HepG2 (cell line): ENCODE measurements around the gene EXOC7. TPM values are rescaled to one million over a fixed set of nuclear protein-coding genes. Genes with fewer than 3 reads are reported as not detected.

ENCODE experiments used
- CEBPB ChIP-seq: IDR thresholded peaks from 2 replicates; pipeline ENCODE4 v1.6.1; 2011; ENCODE audit warnings: low read depth, low read length, improper control_type of control experiment, borderline replicate concordance
- HBP1 ChIP-seq: IDR thresholded peaks from 2 replicates; pipeline ENCODE4 v1.6.1; 2016; ENCODE audit warnings: low read depth, control low read depth
- RORA ChIP-seq: sonication (generic); formaldehyde crosslinking; IDR thresholded peaks from 2 replicates; pipeline ENCODE4 v1.5.0; 2020; ENCODE audit warnings: mild to moderate bottlenecking, missing genetic modification reagents, moderate library complexity
- SRSF9 ChIP-seq: fragments of 200-400 bp; formaldehyde crosslinking; IDR thresholded peaks from 2 replicates; pipeline ENCODE4 v1.6.1; 2018; ENCODE audit warnings: borderline replicate concordance, mild to moderate bottlenecking, low read depth, low read length; ENCODE audit not compliant: insufficient read depth, poor library complexity, severe bottlenecking
- ZBTB43 ChIP-seq: sonication (generic); formaldehyde crosslinking; conservative IDR thresholded peaks from 2 replicates; pipeline ENCODE4 v1.4.0; 2020; ENCODE audit warnings: missing genetic modification reagents
- ZNF407 ChIP-seq: sonication (generic); formaldehyde crosslinking; IDR thresholded peaks from one replicate; pipeline ENCODE4 v1.5.1; 2020; ENCODE audit warnings: mild to moderate bottlenecking, missing genetic modification reagents; ENCODE audit errors: not compliant biosample characterization
- polyA plus RNA-seq, 8 experiments: library from polyadenylated mRNA; depleted of rRNA in 3 of 8; stranded (reverse) in 7 of 8; unstranded in 1 of 8; fragments of >200 nt; fragmentation: Illumina TruSeq in 4 of 8; extraction: Trizol in 4 of 8; gene quantifications; 2 replicates each; pipeline versions ENCODE4 v1.2.1 to v1.2.3, GENCODE V29; 2011 to 2016; ENCODE audit warnings: low read depth in 4 of 8, missing spikeins in 1 of 8, mixed read lengths in 1 of 8; ENCODE audit not compliant: insufficient read depth in 1 of 8
- total RNA-seq, 5 experiments: library from RNA; depleted of rRNA; stranded (reverse); fragments of >200 nt; fragmentation: Illumina TruSeq; extraction: Trizol; gene quantifications; 2 replicates each; pipeline ENCODE4 v1.2.3, GENCODE V29; 2016; ENCODE audit warnings: low read depth in 1 of 5

The EXOC7 gene
- total and polyA plus RNA-seq, 2 of the 13 experiments (the other 11 are each of a cell fraction or from before 2014, with no cell fraction given), result 86.9 to 116 TPM

GRCh38 chr17:76072148-76072858 lies 31.3 kb downstream of the EXOC7 start, which contains the start of gene SRP68 (continued):
- TF ChIP-seq CEBPB (no peak), ZBTB43 (CRISPR knock-in tag) (0 out of 2 replicates have a peak, but pooled peaks have one; percentile 26), HBP1 (CRISPR knock-in tag) (peak; percentile 70), RORA (CRISPR knock-in tag) (no peak), ZNF407 (peak; percentile 92), SRSF9 (no peak)
